Ascending aorta (tissue), 2 donors: ENCODE measurements around the gene ST14. TPM values are rescaled to one million over a fixed set of nuclear protein-coding genes. Genes with fewer than 3 reads are reported as not detected.

Source experiments
- DNase-seq, 2 donors: peaks; one replicate each; pipeline ENCODE4 v3.0.0-alpha.2; 2019; ENCODE audit warnings: low spot score in 2 of 2
- H3K27ac ChIP-seq, 2 donors: fragments of 200-600 bp; sonication (generic); one replicate each; pipeline ENCODE4 v1.5.1; 2016 to 2017; ENCODE audit warnings: mild to moderate bottlenecking in 1 of 2
- H3K27me3 ChIP-seq: fragments of 200-600 bp; sonication (generic); one replicate; pipeline ENCODE4 v1.5.1; 2017
- H3K36me3 ChIP-seq, 2 donors: fragments of 200-600 bp; sonication (generic); one replicate each; pipeline ENCODE4 v1.5.1; 2016
- H3K4me1 ChIP-seq, 2 donors: fragments of 200-600 bp; sonication (generic); one replicate each; pipeline ENCODE4 v1.5.1; 2016 to 2017; ENCODE audit warnings: mild to moderate bottlenecking in 1 of 2
- H3K4me3 ChIP-seq, 2 donors: fragments of 200-600 bp; sonication (generic); one replicate each; pipeline ENCODE4 v1.5.1; 2016 to 2017; ENCODE audit warnings: mild to moderate bottlenecking in 1 of 2
- H3K9me3 ChIP-seq, 2 donors: fragments of 200-600 bp; sonication (generic); one replicate each; pipeline ENCODE4 v1.5.1; 2016
- intact Hi-C: fragments of 100-400 bp; cut with DNase I; formaldehyde crosslinking; loops from one replicate; pipeline ENCODE4 v1.15.1; 2023
- total RNA-seq: library from RNA; depleted of rRNA; stranded (reverse); fragments of >200 nt; gene quantifications from one replicate; pipeline ENCODE4 v1.1.0, GENCODE V29; 2016
- TF ChIP-seq, protein P1 (sequence below), 3 experiments: fragments of 200-600 bp in 2 of 3; fragments of 450-650 bp in 1 of 3; sonication (generic) in 2 of 3; IDR thresholded peaks; one replicate each; pipeline ENCODE4 v1.5.1; 2016 to 2019; ENCODE audit warnings: antibody characterized with exemption in 3 of 3, mild to moderate bottlenecking in 1 of 3, moderate library complexity in 1 of 3

Gene ST14
- total RNA-seq, 1 donor from 2014 or later = 5.4 TPM

DNA sequence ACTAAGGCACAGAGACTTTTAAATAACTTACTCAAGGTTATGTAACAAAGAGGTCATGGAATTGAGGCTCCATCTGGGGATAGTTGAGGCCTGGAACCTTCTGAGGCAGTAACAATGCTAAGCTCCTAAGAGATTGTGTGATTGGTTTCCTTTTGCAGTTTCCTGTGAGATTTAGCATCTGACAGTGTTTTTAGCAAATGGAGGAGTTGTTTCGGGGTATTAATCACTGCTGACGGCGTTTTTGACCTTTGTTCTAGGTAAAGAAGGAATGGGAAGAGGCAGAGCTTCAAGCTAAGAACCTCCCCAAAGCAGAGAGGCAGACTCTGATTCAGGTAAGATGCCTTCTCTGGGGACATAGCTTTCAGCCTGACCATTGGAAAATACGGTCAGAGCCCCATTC lies 32.1 kb upstream of the ST14 start:
- intact Hi-C loops = loop anchor here (10.0 kb wide), 1 partner anchor 787 kb away; the partner anchor contains the start of gene SNX19
- Histone ChIP-seq H3K27me3 (no peaks in the 10 kb centered on the region), H3K27ac (no peak overlapping the region), H3K36me3 (peaks cover 61% of the 10 kb centered on the region in 2 donors), H3K9me3 (no peaks in the 10 kb centered on the region), H3K4me1 (peaks cover 0 to 12% of the 10 kb centered on the region in 2 donors), H3K4me3 (no peak overlapping the region)
- no peak for DNase-seq
- TF ChIP-seq, protein P1, sequence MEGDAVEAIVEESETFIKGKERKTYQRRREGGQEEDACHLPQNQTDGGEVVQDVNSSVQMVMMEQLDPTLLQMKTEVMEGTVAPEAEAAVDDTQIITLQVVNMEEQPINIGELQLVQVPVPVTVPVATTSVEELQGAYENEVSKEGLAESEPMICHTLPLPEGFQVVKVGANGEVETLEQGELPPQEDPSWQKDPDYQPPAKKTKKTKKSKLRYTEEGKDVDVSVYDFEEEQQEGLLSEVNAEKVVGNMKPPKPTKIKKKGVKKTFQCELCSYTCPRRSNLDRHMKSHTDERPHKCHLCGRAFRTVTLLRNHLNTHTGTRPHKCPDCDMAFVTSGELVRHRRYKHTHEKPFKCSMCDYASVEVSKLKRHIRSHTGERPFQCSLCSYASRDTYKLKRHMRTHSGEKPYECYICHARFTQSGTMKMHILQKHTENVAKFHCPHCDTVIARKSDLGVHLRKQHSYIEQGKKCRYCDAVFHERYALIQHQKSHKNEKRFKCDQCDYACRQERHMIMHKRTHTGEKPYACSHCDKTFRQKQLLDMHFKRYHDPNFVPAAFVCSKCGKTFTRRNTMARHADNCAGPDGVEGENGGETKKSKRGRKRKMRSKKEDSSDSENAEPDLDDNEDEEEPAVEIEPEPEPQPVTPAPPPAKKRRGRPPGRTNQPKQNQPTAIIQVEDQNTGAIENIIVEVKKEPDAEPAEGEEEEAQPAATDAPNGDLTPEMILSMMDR (IDR thresholded peaks at IDR 0.05) = no peak

DNA sequence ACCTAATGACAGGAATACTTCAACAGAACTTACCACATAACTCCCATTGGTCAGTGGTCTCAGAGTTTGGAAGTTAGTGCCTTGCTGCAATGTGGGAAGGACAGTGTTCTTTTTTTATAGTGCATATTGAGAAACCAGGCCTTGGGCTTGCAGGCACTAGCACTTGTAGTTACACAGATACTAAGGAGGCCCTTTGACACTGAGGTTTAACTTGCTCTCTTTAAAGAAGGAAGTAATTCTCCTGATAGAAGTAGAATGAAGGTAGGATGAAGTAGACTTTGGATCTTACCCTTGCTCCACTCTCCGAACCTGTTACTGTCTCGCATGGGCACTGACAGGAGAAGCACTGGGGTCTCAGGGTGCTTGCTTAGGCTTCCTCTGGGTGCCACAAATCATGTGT lies 31.0 kb upstream of the ST14 start:
- Histone ChIP-seq H3K9me3 (no peaks in the 10 kb centered on the region), H3K27ac (no peak overlapping the region), H3K27me3 (no peaks in the 10 kb centered on the region), H3K4me1 (peaks cover 0 to 12% of the 10 kb centered on the region in 2 donors), H3K4me3 (no peak overlapping the region), H3K36me3 (peaks cover 57 to 58% of the 10 kb centered on the region in 2 donors)
- intact Hi-C loops = loop anchor here (10.0 kb wide), 1 partner anchor 786 kb away; the partner anchor contains the start of gene SNX19
- DNase-seq = no peak
- TF ChIP-seq, protein P1 (IDR thresholded peaks at IDR 0.05) = no peak

DNA sequence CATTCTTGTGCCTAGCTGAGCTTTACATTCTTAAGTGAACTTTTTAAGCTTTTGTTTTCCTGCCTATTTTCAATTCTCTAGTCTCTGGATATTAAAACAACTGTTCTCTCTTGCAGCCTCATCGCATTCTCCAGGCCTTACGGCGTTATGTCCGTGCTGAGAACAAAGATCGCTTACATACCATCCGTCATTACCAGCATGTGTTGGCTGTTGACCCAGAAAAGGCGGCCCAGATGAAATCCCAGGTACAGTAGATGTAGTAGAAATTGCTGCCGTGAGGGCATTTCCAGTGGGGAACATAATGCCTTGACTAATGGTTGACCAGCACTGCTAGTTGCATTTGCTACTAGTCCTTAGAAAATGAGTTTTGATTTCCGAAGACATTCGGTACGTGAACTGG lies 29.7 kb upstream of the ST14 start:
- H3K4me1 ChIP-seq = peaks cover 0 to under 1% of the 10 kb centered on the region in 2 donors
- no peaks in the 10 kb centered on the region for H3K27me3 ChIP-seq
- no peak overlapping the region for H3K4me3 ChIP-seq
- TF ChIP-seq, protein P1 (IDR thresholded peaks at IDR 0.05) = no peak
- no peaks in the 10 kb centered on the region for H3K9me3 ChIP-seq
- intact Hi-C loops = loop anchor here (10.0 kb wide), 1 partner anchor 785 kb away; the partner anchor contains the start of gene SNX19
- H3K27ac ChIP-seq = no peak overlapping the region
- H3K36me3 ChIP-seq = peaks cover 64 to 71% of the 10 kb centered on the region in 2 donors
- DNase-seq = peak in 1 of 2 donors; percentile 46

DNA sequence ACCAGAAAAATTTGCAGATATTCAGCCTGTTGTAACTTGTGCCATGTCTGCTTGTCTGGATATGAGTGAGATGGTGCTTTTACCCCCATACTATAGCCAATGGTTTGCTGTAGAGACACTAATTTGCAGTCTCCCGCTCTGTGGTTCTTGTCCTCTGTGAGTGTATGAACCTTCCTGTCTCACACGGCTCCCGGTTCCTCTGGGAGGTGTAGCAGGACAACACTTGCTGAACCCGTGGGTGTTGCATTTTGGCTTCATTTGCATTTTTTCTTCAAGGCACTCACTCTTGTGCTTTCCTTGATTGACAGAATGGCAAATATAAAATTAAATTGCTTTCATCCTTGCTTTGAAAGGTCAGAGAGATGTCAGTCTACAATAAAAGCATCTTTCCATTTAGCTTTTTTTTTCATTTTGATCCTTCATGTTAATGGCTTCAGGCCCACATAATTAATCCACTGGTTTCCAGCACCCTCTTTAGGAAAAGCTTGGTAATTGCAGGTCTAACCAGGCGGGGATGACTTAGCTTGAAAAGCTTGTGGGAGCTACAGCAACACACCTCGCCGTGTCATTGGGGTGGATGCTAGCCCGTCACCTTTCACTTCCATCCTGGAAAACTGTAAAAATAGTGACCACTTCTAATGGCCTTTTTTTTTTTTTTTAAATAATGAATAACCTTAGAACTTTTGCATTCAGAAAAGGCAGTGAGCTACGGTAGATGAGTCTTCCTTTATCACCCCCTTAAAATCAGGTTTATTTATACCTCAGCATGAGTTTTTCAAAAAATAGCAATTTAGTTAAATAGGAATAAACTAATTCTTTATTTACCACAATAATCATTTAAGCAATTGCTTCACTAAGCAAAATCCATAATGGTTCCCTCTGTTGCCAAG lies 27.4 kb upstream of the ST14 start:
- H3K27me3 ChIP-seq = no peaks in the 10 kb centered on the region
- TF ChIP-seq, protein P1 (IDR thresholded peaks at IDR 0.05) = peak; percentile 72 to 81 (median 73)
- no peak overlapping the region for H3K4me3 ChIP-seq
- H3K27ac ChIP-seq = no peak overlapping the region
- H3K36me3 ChIP-seq = peaks cover 69 to 84% of the 10 kb centered on the region in 2 donors
- DNase-seq = peak in 1 of 2 donors; percentile 76
- intact Hi-C loops = loop anchor here (1.0 to 2.0 kb wide), 2 partner anchors 63 to 209 kb away; partner anchors contain the start of gene APLP2
- no peaks in the 10 kb centered on the region for H3K4me1 ChIP-seq
- H3K9me3 ChIP-seq = no peaks in the 10 kb centered on the region

DNA sequence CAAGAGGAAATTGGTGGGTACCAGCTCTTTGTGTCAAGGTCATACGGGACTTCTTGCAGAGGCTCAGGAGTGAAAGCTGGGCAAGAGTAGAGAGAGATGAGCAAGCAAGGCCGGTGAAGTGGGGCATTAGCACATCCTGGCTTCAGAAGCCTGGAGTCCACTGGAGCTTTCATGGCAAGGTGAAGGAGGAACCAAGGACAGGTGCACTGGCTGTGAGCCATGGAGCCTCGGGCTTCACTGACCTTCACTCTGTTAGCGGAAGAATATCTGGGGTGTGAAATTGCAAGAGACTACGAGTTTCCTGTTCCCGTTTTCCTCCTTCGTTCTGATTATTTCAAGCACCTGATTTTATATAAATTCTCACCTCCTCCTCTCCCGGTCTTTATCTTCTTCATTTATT lies 25.9 kb upstream of the ST14 start:
- Histone ChIP-seq H3K36me3 (peaks cover 55 to 79% of the 10 kb centered on the region in 2 donors), H3K27me3 (no peaks in the 10 kb centered on the region), H3K27ac (no peak overlapping the region), H3K4me3 (no peak overlapping the region), H3K4me1 (no peaks in the 10 kb centered on the region), H3K9me3 (no peaks in the 10 kb centered on the region)
- peak in 1 of 2 donors; percentile 53 for DNase-seq
- intact Hi-C loops = loop anchor here (2.0 kb wide), 1 partner anchor 65 kb away; the partner anchor contains the start of gene APLP2
- TF ChIP-seq, protein P1 (IDR thresholded peaks at IDR 0.05) = no peak
